ENCODE results near the gene PEPD.

PEPD gene

DNA sequence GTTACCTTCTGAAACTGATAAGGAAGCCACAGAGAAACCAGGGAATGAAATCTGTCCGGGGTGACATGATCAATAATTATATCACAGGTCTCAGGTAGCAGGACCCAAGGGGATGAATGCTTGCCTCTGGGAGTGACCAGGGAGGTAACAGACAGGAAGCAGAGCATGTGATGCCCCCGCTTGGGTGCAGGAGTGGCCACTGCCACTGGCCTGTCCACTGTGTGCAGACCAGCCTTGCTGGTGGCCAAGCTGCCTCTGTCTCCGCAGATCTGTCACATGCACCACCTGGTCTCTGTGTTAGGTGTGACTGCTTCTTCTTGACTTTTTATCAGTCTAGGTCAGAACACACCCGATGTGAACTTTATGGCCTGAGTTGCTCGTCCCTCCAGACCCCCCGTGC lies 71.8 kb downstream of the PEPD start:
- TF ChIP-seq EZH2 (IDR thresholded peaks at IDR 0.05; ENCODE audit: borderline replicate concordance, low read length) = no peak
- TF ChIP-seq, protein P1, sequence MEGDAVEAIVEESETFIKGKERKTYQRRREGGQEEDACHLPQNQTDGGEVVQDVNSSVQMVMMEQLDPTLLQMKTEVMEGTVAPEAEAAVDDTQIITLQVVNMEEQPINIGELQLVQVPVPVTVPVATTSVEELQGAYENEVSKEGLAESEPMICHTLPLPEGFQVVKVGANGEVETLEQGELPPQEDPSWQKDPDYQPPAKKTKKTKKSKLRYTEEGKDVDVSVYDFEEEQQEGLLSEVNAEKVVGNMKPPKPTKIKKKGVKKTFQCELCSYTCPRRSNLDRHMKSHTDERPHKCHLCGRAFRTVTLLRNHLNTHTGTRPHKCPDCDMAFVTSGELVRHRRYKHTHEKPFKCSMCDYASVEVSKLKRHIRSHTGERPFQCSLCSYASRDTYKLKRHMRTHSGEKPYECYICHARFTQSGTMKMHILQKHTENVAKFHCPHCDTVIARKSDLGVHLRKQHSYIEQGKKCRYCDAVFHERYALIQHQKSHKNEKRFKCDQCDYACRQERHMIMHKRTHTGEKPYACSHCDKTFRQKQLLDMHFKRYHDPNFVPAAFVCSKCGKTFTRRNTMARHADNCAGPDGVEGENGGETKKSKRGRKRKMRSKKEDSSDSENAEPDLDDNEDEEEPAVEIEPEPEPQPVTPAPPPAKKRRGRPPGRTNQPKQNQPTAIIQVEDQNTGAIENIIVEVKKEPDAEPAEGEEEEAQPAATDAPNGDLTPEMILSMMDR (IDR thresholded peaks at IDR 0.05; ENCODE audit: low read length) = no peak
- H4K20me1 ChIP-seq (ENCODE audit: insufficient read depth, low read length) = no peaks in the 10 kb centered on the region
- no peak overlapping the region for H3K27ac ChIP-seq (ENCODE audit: low read depth, low read length, poor library complexity, severe bottlenecking)
- H2AFZ ChIP-seq (ENCODE audit: low read length) = no peak overlapping the region
- no peaks in the 10 kb centered on the region for H3K9me3 ChIP-seq (ENCODE audit: low read length)
- no peaks in the 10 kb centered on the region for H3K9me2 ChIP-seq (ENCODE audit: low read depth, low read length)
- no peak overlapping the region for H3K4me2 ChIP-seq (ENCODE audit: low read length)
- no peaks in the 10 kb centered on the region for H3F3A ChIP-seq (ENCODE audit: insufficient read depth, low read length)
- no peaks in the 10 kb centered on the region for H3K36me3 ChIP-seq (ENCODE audit: insufficient read depth, low read length)
- no peak overlapping the region for H3K9ac ChIP-seq (ENCODE audit: low read length)
- no peaks in the 10 kb centered on the region for H3K79me2 ChIP-seq (ENCODE audit: insufficient read depth, low read length)
- H3K4me3 ChIP-seq (ENCODE audit: low read depth, low read length, poor library complexity, severe bottlenecking) = no peak overlapping the region
- H3K4me1 ChIP-seq (ENCODE audit: insufficient read depth, low read length, severe bottlenecking) = no peaks in the 10 kb centered on the region
- H3K27me3 ChIP-seq (ENCODE audit: insufficient read depth, low read length) = no peaks in the 10 kb centered on the region

DNA sequence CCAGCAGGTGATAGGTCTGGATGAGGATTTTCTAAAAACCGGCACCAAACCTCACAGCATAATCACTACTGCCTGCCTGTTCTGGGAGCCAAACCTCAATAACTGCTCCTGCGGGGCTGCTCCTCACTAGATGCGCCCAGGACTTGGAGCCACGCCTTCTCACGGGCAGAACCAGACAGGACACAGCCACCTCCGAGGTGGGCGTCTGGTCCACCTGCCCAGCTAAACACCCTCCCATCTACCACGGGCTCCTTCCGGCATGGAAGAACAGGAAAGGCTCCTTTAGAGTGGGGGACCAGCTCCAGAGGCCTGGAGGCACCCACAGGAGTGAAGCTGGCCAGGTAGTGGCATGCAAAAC lies 73.5 kb downstream of the PEPD start:
- Histone ChIP-seq H3K4me3 (ENCODE audit: low read depth, low read length, poor library complexity, severe bottlenecking) (no peak overlapping the region), H3K27me3 (ENCODE audit: insufficient read depth, low read length) (no peaks in the 10 kb centered on the region), H2AFZ (ENCODE audit: low read length) (no peak overlapping the region), H3K9ac (ENCODE audit: low read length) (no peak overlapping the region), H3K27ac (ENCODE audit: low read depth, low read length, poor library complexity, severe bottlenecking) (no peak overlapping the region), H4K20me1 (ENCODE audit: insufficient read depth, low read length) (no peaks in the 10 kb centered on the region), H3K79me2 (ENCODE audit: insufficient read depth, low read length) (no peaks in the 10 kb centered on the region), H3F3A (ENCODE audit: insufficient read depth, low read length) (no peaks in the 10 kb centered on the region), H3K4me2 (ENCODE audit: low read length) (no peak overlapping the region), H3K36me3 (ENCODE audit: insufficient read depth, low read length) (no peaks in the 10 kb centered on the region), H3K9me3 (ENCODE audit: low read length) (no peaks in the 10 kb centered on the region), H3K9me2 (ENCODE audit: low read depth, low read length) (no peaks in the 10 kb centered on the region), H3K4me1 (ENCODE audit: insufficient read depth, low read length, severe bottlenecking) (no peaks in the 10 kb centered on the region)
- TF ChIP-seq EZH2 (IDR thresholded peaks at IDR 0.05; ENCODE audit: borderline replicate concordance, low read length) = no peak
- TF ChIP-seq, protein P1 (IDR thresholded peaks at IDR 0.05; ENCODE audit: low read length) = no peak

DNA sequence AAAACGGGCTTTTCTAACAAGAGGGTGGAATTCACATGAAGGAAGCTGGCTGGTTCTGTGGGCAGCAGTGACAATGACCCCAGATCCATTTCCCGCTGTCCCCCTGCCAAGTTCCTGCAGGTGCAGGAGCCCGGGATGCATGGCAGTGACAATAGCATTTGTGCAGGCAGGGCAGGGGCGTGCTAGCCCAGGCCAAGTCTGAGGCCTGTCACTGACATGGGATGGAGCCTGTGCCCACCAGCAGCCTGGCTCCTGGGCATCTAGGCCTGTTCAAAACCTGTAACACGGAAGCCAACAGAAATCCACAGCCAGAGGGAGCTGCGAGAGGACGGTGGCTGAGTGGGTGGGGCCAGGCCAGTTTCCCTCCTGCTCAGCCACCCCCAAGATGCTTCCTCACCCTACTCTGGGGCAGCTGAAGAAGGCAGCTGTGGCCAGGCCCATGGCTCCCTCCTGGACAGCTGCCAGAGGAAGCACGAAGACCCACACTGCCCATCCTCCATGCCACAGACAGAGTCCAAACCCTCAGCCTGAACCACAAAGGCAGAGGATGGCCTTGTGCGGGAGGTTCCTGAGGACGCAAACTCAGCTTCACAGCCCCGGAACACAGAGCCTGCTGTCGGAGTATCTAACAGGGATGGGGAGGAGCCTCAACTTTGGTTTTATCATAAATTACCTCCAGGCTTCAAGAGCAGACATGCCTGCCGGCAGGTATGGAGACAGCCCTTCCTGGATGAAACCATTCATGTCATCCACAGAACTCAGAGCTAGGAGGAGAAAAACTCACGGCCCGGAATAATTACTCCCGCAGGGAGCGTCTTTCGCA lies 74.0 kb downstream of the PEPD start:
- H3K27me3 ChIP-seq (ENCODE audit: insufficient read depth, low read length) = no peaks in the 10 kb centered on the region
- no peaks in the 10 kb centered on the region for H3K9me3 ChIP-seq (ENCODE audit: low read length)
- no peaks in the 10 kb centered on the region for H3K36me3 ChIP-seq (ENCODE audit: insufficient read depth, low read length)
- no peak overlapping the region for H3K4me2 ChIP-seq (ENCODE audit: low read length)
- H3K27ac ChIP-seq (ENCODE audit: low read depth, low read length, poor library complexity, severe bottlenecking) = no peak overlapping the region
- no peaks in the 10 kb centered on the region for H3K79me2 ChIP-seq (ENCODE audit: insufficient read depth, low read length)
- TF ChIP-seq, protein P1 (IDR thresholded peaks at IDR 0.05; ENCODE audit: low read length) = no peak
- TF ChIP-seq EZH2 (IDR thresholded peaks at IDR 0.05; ENCODE audit: borderline replicate concordance, low read length) = no peak
- no peak overlapping the region for H3K4me3 ChIP-seq (ENCODE audit: low read depth, low read length, poor library complexity, severe bottlenecking)
- no peak overlapping the region for H3K9ac ChIP-seq (ENCODE audit: low read length)
- no peaks in the 10 kb centered on the region for H4K20me1 ChIP-seq (ENCODE audit: insufficient read depth, low read length)
- H3K4me1 ChIP-seq (ENCODE audit: insufficient read depth, low read length, severe bottlenecking) = no peaks in the 10 kb centered on the region
- no peak overlapping the region for H2AFZ ChIP-seq (ENCODE audit: low read length)
- H3F3A ChIP-seq (ENCODE audit: insufficient read depth, low read length) = no peaks in the 10 kb centered on the region
- no peaks in the 10 kb centered on the region for H3K9me2 ChIP-seq (ENCODE audit: low read depth, low read length)

Measured in OCI-LY1 (cell line).